Islet of Langerhans (tissue), 1 donor: ENCODE results near the gene CDKN1B.
A peak's percentile ranks its signal among the peaks of the same experiment; 100 is the strongest.

Experiments used
- FAIRE-seq: peaks from one replicate; lab custom pipeline; 2011; peaks lifted over from hg19 to GRCh38; lab: Jason Lieb, UNC

The CDKN1B gene

GRCh38 chr12:12701457-12701856 lies 15.7 kb upstream of the CDKN1B start:
- no peak for FAIRE-seq

DNA sequence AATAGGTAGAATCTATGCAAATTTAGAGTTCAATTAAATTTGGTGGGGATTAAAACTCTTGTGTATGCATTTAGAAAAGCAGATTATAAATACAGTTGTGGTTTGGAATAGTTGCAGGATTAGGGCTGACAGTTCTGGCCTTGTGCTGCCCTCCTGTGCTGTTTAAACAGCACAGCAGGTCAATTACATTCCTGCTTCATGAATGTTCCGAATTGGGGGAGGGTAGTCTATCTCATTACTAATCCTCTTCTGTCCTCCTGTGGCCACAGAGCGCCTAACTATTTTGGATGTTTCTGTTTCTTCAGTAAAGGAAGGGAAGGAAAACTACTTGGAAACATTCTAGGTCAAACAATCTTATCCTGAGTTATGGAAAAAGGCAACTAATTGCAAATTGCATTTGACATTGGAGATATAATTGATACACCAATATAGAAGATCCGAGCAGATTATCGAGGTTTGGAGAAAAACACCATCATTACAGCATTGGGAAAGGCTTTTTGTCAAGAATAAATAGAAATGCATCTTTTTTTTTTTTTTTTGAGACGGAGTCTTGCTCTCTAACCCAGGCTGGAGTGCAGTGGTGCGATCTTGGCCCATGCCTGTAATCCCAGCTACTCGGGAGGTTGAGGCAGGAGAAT lies 12.5 kb upstream of the CDKN1B start:
- peak; percentile 97 for FAIRE-seq

GRCh38 chr12:12705838-12706520 lies 11.2 kb upstream of the CDKN1B start:
- FAIRE-seq = no peak

DNA sequence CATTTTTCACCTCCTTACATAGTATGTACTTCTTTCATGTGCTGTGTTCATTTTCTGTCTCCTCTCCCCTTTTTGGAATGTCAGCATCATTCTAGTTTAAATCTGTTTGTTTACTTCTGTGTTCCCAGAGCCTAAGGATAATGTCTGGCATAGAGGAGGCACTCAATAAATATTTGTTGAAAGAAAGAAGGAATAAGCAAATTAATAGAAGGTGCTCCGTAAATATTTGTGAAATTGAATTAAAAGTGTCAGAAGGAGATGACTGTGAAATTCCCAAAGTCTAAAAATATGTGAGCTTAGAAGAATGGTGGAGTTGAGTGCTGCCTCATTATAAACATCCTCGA lies 3.3 kb upstream of the CDKN1B start:
- no peak for FAIRE-seq

DNA sequence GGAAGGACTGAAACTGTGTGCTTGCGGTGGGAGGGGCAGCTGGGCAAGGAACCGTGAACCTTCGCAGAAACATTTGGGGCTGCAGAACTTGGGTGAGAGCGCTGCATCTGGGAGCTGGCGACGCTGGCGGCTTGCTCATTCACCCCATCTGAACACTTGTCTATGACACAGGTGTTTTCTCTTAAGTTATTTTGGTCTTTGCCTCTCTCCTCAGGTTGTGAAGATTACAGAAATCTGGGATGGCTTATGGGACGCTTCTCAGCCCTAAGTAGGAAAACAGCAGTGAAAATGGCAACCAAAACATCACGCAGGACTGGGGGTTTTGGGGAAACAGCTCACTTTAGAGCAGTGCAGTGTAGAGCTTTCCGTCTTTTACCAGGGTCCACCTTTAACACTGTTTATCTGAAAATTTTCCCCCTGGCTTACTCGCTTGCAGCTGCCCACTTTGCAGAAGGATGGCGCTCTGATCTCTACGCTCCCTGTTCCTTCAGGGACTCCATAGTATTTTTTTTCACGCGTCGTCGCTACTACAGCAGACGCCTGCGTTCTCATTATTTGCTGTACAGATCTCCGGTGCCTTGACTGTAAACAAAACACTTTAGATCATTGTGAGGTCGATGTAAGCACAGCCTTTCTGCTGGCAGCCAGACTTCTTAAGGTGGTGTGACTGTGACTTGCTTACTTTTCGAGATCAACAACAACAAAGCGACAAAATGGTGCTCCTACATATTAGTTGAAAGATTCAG lies 2.7 kb upstream of the CDKN1B start:
- FAIRE-seq = peak; percentile 45

GRCh38 chr12:12715128-12715458 lies 2.1 kb upstream of the CDKN1B start:
- no peak for FAIRE-seq

GRCh38 chr12:12715459-12716150 lies 1.6 kb upstream of the CDKN1B start:
- no peak for FAIRE-seq

GRCh38 chr12:12716151-12716792 lies 896 bp upstream of the CDKN1B start:
- no peak for FAIRE-seq

DNA sequence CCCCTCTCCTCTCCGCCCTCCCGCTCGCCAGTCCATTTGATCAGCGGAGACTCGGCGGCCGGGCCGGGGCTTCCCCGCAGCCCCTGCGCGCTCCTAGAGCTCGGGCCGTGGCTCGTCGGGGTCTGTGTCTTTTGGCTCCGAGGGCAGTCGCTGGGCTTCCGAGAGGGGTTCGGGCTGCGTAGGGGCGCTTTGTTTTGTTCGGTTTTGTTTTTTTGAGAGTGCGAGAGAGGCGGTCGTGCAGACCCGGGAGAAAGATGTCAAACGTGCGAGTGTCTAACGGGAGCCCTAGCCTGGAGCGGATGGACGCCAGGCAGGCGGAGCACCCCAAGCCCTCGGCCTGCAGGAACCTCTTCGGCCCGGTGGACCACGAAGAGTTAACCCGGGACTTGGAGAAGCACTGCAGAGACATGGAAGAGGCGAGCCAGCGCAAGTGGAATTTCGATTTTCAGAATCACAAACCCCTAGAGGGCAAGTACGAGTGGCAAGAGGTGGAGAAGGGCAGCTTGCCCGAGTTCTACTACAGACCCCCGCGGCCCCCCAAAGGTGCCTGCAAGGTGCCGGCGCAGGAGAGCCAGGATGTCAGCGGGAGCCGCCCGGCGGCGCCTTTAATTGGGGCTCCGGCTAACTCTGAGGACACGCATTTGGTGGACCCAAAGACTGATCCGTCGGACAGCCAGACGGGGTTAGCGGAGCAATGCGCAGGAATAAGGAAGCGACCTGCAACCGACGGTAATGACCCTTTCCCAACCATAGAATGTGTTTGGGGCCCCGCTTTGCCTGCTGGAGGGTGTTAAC lies 615 bp downstream of the CDKN1B start:
- FAIRE-seq = no peak

DNA sequence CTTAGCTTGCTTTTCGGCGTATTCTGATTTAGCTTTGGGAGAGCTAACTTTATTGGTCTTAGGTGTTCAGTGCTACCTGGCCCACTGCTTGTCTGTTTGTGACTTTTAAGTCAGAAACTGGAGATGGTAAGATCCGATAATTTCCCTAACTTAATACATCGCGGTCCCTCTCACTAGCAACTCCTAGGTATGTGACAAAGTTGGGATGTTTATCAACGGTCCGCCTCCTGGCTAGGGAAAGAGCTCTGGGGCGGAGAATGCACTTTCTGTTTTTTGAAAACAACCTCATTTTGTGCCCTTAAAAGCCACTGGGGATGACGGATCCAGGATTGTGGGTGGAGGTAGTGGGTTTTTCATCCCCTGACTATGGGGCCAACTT lies 1.2 kb downstream of the CDKN1B start:
- no peak for FAIRE-seq

GRCh38 chr12:12718853-12719252 lies 1.7 kb downstream of the CDKN1B start:
- no peak for FAIRE-seq

DNA sequence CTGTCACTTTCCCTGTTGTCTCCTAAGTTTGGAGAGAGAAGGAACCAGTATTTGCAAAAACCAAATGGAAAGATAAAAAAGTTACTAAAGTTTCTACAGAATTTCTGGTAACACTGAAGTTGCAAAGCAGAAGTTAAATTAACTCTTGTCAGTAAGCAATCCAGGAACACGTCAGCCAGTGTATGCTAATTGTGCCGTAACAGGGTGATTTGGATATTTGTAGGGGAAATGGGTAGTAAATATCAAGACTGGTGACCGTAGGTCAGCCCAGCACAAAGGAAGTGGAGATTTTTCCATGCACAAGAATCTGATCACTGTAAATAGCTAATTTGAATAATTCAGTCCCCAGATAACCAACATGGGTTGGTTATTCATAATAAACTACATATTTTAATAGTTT lies 2.3 kb downstream of the CDKN1B start:
- FAIRE-seq = no peak

GRCh38 chr12:12720052-12720451 lies 2.9 kb downstream of the CDKN1B start:
- FAIRE-seq = no peak

DNA sequence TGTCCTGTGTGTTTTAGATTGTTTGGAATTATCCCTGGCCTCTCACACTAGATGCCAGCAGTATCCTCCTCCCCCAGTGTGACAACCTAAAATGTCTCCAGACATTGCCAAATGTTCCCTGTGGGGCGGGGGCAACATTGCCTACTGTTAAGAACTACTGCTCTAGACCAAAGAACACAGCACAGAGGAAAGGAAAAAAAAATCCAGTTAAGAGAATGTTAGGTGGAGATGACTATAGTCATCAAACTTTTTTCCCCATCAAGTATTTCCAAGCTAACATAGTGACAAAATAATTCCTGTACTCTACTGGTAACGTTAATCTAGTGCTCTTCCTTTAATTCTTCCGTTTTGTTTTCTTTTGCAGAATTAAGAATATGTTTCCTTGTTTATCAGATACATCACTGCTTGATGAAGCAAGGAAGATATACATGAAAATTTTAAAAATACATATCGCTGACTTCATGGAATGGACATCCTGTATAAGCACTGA lies 3.5 kb downstream of the CDKN1B start:
- FAIRE-seq = no peak

GRCh38 chr12:12721176-12721751 lies 4.1 kb downstream of the CDKN1B start:
- FAIRE-seq = no peak

GRCh38 chr12:12721814-12722434 lies 4.8 kb downstream of the CDKN1B start:
- peak; percentile 21 for FAIRE-seq

DNA sequence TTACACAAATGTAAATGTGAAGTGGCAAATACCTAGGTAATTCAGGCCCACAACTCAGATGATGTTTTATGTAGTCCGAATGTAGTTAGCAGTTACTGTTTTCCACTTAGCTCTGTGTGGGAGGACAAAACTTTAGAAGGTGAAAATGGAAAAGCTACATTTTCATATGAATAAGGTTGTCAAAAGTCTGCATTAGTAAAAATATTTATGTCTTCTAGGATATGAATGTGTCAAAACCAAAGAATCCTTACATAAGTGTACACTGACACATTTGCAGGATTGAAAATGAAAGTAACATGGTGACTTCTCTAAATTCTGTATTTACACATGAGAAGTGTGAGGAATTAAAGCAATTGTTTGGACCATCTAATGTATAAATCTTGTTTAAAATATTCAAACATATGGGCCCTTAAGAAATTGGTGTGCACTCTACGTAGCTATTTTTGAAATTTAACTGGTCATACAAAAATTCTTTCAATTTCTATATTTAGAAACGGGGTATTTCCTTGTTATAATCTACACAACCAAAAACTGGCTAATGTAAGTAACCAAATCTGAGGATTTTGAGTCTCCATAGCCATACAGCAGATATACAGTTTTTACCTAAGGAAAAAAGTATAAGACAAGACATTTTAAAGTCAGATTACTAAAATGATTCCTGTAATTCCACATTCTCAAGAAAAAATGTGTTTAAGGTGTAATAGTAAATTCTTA lies 5.4 kb downstream of the CDKN1B start:
- peak; percentile 45 for FAIRE-seq

DNA sequence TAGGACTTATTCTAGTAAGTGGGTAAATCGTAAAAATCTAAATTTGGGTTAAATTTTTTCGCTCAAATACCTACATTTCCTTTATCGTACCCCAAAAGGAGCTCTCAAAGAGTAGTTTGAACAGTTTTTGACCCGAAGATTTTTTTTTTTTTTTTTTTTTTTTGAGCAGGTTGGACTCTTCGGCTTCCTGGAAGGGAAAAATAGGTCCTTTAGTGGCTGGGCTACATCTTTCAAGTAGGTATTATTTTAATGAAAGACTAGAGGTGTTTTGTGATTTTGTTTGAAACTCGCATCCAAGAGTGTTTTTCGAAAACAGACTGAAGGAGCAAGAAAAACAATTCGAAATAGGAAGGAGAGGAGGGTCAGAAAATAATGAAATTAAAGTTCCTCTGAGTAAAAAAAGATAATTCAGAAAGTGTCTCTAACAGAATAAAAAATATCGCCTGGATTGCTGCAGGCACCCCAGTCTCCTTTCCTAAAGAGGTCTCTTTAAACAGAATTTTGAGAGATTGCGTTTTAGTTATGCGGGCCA lies 6.0 kb downstream of the CDKN1B start:
- no peak for FAIRE-seq

DNA sequence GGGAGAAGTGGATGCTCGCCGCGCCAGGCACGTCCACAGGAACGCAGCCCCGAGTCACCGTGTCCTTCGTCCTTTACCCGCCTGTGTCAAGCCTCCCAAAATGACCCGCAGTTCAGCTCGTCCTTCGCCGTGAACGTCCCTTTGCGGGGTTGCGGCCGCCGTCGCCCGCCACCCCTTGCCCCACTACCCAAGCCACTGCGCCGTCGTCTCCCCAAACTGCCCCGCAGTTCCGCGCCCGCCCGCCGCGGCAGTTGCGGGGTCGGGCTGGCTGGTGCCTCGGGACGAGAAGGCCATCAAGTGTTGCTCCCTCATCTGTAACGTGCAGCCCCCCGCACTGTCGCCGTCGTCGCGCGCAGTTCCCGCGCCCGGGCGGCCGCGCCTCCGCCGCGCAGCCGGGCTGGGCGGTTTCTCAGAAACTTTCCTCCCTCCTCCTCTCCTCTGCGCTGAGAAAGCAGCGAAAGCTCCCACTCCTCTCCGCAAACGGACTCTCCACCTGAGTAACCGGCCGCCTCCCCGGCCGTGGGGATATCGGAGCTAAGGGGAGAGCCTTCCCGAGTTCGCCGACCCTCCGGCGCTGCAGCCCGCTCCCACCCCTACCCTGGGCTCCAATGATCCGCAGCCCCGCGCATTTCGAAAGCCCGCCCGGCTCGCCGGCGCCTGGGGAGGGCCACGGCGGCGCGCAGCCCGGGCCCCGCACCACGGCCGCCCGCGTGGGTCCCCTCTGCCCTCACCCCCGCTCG lies 6.7 kb downstream of the CDKN1B start:
- no peak for FAIRE-seq
